HG03025 (cell line): ENCODE data around the gene DZIP1L.
"Not testable (repeated sequence)": the region's sequence is repeated elsewhere in the genome, so short reads cannot be mapped to it uniquely, and the experiment has no call there.

Experiments
- ATAC-seq: cut with Tn5 transposase; IDR thresholded peaks from one replicate; pipeline ENCODE4 v1.9.1; 2021; ENCODE audit warnings: mild to moderate bottlenecking, moderate library complexity; ENCODE audit not compliant: unreplicated experiment, low FRiP score

DZIP1L gene

DNA sequence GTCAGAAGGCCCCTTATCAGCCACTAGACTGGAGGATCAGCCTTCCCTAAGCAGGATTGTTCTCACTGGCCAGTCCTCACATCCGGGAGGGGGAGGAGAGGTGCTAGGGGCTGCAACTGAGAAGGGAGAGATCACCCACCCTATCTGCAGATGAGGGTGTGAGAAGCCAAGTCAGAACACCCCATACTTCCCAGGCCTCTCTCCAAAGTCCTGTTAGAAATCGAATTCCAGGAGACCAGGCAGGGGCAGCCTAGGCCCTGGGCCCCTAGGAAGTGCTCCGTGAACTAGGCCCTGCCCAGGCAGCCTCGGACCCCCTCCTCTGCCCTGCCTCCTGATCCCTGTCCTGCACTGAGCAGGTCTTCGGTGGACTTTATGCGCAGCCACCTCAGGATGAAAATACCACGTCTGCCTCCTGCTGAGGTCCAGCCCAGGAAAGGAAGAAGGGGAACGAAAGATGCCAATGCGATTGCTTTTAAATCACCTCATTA is 933 bp downstream of the DZIP1L start:
- no peak for ATAC-seq

DNA sequence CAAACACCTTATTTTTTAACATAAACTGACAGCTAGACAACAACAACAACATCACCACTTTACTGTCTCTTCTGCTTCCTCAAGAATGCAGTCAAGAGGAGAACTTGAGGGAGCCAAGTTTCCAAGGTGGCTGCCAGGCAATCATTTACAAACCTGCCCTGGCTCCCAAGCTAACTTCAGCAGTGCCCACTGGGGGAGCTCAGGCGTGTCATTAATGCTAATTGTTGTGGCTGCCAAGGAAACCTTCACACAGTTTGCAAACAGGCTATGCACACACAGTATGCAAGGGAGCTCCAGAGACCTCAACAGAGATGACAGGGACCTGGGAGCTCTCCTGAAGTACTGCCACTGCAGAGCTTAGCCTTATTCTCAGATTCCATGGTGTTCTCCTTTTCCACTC is 2.1 kb downstream of the DZIP1L start:
- ATAC-seq: no peak

DNA sequence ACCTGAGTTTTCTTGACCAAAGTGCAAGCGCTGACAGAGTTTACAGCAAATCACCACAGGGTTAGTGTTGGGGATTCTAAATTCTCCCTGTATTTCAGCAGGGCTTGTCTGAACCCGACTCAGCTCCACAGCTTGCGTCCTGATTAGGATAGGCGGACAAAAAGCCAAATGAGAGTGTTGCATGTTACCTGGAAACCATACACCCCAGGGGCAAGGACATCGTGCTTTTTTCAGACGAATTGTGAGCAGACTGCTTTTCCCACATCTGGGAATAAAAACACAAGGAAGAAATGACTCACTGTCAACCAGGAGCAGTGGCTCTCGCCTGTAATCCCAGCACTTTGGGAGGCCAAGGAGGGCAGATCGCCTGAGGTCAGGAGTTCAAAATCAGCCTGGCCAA is 3.0 kb downstream of the DZIP1L start:
- ATAC-seq: no peak

GRCh38 chr3:138105598-138105997 is 9.8 kb downstream of the DZIP1L start:
- ATAC-seq: no peak

DNA sequence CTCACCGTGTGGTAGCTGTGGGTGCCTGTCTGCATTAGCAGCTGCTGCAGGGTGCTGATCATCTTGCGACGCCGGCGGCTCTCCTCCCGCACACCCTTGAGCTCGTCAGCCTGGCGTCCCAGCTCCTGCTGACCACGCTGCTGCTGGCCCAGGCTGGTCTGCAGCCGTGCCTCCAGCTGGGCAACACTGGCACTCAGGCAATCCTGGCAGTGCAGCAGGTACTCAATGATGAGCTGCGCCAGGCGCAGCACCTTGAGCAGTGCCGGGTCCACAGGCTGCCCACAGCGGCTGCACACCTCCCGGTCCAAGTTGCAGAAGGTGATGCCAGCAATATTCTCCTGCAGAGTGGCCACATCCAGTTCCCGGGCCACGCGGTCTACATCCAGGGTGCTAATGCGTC is 11.9 kb downstream of the DZIP1L start:
- ATAC-seq: no peak

DNA sequence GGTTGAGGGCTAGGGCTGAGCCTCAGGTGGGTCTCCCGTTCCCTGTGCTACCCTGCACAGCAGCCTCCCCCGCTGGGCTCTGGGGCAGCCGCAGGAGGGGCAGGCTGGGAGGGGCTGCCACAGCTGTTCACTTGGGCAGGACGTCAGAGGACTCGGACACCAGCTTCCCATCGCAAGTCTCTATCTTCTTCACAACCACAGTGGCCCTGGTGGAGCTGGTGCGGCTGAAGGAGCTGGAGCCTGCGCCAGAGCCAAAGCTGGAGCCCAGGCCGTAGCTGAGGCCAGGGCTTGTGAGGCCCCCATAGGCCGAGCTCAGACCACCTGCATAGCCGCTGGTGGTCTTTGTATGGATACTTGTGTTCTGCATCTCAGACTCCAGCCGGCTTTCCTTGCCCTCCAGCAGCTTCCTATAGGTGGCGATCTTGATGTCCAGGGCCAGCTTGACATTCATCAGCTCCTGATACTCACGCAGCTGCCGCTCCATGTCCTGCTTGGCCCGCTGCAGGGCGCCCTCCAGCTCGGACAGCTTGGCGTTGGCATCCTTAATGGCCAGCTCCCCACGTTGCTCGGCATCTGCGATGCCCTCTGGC is 14.0 kb downstream of the DZIP1L start:
- not testable (repeated sequence) for ATAC-seq

DNA sequence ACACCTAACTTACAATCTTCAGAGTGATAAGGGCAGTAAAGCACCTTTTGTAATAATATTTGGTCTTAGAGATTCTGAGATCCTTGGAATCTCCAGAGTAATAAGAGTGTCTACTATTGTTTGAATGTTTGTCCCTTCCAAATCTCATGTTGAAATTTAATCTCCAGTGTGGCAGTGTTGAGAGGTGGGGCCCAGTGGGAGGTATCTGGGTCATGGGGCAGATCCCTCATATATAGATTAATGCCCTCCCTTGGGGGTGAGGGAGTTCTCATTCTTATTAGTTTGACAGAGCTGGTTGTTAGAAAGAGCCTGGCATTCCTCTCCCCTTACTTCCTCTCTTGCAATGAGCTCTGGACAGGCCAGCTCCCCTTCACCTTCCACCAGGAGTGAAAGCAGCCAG is 16.0 kb downstream of the DZIP1L start:
- ATAC-seq: no peak

GRCh38 chr3:138097192-138098172 is 17.9 kb downstream of the DZIP1L start:
- ATAC-seq: no peak

- ATAC-seq: no peak
These were observed 21.7 kb downstream of the DZIP1L start for GRCh38 chr3:138093721-138094120.

GRCh38 chr3:138092023-138092422 is 23.4 kb downstream of the DZIP1L start:
- ATAC-seq: no peak

- no peak for ATAC-seq
These were observed 26.3 kb downstream of the DZIP1L start for GRCh38 chr3:138089091-138089490.

- ATAC-seq: not testable (repeated sequence)
These were observed 29.7 kb downstream of the DZIP1L start for GRCh38 chr3:138085745-138086144.

DNA sequence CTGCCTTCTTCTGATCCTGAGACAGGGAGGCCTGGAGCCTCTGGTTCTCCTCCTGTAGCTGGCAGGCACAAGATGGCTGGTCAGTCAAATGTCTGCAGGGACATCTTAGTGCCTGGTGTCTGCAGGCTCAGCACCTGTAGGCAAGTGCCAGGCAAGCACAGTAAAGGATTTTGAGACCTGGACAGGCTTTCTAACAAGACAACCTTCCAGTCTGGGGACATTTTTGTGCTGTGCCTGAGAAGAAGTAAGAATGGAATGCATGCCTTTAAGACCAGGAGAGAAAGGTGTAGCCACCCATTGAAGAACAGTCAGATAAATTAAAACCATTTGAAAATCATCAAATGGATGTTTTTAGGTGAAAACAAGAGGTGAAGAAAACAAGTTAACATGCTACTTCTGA is 31.2 kb downstream of the DZIP1L start:
- ATAC-seq: no peak

DNA sequence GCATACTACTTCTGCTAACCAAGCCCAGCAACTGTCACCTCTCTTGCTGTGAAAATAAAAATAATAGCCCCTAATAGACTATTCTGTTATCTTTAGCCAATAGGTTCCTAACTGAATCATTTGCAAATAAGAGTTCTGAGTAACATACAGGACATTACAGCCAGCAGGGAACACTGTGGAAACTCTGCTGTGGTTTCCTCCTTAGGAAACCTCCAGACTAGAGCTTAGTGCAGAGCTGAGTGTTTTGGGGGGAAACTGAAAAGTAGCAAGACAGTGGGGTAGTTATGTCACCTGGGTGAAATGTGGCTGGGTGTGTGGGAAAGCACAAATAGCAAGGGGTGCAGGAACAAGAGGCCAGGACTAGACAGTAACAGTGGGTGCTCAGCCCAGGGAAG is 32.4 kb downstream of the DZIP1L start:
- no peak for ATAC-seq

DNA sequence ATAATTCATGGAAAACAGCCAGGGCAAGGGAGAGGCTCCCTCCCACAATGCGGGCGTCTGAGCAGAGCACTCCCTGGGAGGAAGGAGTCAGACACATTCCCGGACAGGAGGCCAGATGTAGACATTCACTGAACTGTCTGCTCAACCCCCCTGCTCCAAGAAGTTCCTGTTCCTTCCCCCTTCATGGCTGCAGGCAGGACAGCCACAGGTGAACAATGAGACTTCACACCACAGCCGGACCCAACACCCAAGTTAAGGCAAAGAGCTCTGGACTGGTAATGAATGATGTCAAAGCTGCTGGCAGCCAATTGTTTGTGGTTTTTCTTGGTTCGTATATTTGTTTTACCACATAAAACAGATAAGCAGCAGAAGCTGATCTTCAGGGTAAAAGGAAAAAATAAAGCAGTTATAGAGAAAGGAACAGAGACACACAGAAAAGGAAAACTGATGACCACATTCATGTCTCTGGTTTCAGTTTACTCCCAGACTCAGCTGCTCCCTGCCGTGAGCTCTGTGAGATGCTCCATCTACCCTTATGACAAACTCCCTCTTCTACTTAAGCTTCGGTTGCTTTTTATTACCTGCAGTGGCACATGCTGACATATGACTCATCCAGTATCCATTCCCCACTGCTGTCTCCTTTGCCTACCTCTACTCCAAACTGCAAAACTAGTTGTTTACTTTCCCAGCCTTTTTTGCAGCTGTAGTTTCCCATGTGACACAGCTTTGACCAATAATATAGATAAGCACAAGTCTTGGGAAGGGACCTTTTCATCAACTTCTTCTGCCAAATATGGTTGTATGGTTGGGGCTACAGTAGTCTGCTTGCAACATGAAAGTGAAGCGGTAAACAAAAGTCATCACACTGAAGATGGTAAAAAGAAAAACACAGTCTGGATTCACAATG is 33.1 kb downstream of the DZIP1L start:
- ATAC-seq: no peak

- no peak for ATAC-seq
These were observed 33.9 kb downstream of the DZIP1L start for GRCh38 chr3:138081371-138082084.

DNA sequence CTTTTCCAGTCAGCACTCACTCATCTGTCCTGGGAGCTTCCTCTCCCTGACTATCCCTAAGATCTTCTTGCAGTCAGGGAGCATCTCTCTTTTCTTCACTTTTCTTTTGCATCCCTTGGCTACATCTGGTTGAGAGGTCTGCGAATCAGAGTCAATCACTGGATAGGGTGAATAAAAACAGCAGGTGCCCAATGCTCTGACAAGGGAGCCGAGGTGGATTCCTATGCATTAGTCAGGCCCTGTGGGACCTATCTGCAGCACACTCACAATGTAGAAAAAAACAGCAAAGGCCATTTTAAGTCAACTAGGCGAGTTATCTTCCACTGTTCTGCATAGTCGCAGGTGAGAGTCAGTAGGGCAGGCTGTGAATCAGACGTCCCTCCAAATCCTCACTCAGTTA is 35.5 kb downstream of the DZIP1L start:
- no peak for ATAC-seq

- ATAC-seq: no peak
These were observed 36.5 kb downstream of the DZIP1L start for GRCh38 chr3:138078901-138079344.

DNA sequence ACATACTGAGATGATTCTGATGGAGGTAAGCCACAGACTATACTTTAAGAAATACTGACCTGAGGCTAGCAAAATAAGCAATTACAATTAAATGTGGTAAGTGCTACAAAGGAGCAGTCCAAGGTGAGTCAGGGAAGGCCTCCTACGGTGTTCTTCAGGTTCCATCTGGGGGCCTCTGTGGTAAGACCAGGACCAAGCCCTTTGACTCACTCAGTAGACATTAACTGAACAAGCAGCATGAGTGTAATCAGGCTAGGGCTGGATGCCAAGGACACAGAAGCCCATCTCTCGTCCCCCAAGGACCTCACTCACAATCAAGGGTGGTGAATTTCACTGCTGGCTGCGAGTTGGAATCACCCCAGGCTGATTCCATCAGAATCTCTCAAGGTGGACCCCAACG is 37.3 kb downstream of the DZIP1L start:
- no peak for ATAC-seq

GRCh38 chr3:138072796-138073195 is 42.6 kb downstream of the DZIP1L start:
- no peak for ATAC-seq
